GM19351 (cell line): Measurements from ENCODE around the gene FAM237A.

Source experiments
- ATAC-seq: cut with Tn5 transposase; IDR thresholded peaks from one replicate; pipeline ENCODE4 v1.9.1; 2021; ENCODE audit warnings: mild to moderate bottlenecking, moderate library complexity; ENCODE audit not compliant: unreplicated experiment

The FAM237A gene

GRCh38 chr2:206688453-206688852, 46.2 kb downstream of the FAM237A start:
- no peak for ATAC-seq

DNA sequence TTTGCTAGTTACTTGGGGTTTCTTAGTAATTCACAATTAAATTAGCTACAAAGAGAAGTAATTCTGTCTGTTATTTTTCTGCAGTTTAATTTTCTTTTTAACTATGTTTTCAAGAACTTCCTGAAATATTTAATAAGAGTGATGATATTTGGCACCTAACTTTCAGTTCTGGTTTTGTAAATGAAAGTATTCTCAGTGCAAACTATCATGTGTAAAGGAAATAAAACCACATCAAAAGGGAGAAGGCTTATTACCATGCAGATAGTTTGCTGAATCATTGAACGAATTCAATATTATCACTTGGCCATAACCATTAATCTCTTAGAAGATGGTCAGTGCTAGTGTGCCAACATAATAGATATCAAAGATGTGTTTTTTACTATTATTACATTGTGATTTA, 46.7 kb downstream of the FAM237A start:
- no peak for ATAC-seq

GRCh38 chr2:206692971-206693370, 50.7 kb downstream of the FAM237A start:
- ATAC-seq, result no peak

DNA sequence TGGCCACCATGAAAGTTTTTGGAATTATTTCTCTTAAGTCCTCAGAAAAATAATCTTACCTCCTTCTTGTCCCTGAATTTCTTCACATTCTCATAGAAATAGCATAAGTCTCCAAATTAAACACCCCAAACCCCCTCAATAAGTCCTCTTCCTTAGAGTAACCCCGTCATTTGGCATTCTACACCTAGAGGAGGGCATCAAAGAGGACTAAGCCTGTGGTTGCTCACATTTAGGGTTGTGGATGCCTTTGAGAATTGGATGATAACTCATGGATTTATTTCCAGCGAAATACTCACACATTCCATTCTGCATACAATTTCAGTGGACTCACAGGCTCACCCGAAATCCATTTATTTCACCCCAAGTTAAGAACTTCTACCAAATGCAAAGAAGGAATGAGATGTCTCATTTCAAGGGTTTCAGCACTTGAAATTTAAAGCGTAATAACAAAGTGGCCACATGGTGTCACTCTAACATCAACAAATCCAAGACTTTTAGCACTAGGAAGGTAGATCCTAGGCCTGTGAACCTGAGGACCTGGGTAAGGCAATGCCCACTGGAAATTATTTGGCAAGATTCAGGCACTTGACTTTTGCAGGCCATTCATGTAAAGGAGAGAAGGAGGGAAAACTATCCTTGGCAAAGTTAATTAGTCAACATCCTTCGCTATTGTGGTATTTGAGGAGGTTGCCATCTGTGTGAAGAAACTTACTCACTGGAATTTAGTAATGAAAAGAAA, 51.3 kb downstream of the FAM237A start:
- ATAC-seq, result peak; percentile 56

DNA sequence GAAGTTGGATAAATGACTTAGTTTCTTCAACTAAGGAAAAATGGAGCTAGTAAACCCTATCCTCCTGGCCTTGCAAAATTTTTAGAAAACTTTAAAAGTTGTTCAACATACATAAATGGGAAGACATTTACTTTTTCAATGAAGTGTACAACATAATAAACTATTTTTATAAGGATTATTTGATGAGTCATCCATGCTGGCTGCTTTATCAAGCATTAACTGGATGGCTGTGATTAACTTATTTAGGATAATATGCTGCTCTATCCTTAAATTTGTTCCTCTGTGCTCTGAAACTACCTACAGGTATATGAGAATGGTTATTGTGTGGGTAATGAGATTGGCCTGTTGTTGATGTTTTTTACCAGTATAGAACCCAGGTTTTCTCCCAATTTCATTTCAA, 54.6 kb downstream of the FAM237A start:
- ATAC-seq, result no peak

- no peak for ATAC-seq
These were observed 56.5 kb downstream of the FAM237A start for GRCh38 chr2:206698811-206699210.
